ENCODE measurements around the gene FCN1. TPM values are rescaled to one million over a fixed set of nuclear protein-coding genes. Genes with fewer than 3 reads are reported as not detected.

Gene FCN1
- total and polyA plus RNA-seq, 9 of the 15 experiments (the other 6 are each of a cell fraction or from before 2014, with no cell fraction given) = not detected

DNA sequence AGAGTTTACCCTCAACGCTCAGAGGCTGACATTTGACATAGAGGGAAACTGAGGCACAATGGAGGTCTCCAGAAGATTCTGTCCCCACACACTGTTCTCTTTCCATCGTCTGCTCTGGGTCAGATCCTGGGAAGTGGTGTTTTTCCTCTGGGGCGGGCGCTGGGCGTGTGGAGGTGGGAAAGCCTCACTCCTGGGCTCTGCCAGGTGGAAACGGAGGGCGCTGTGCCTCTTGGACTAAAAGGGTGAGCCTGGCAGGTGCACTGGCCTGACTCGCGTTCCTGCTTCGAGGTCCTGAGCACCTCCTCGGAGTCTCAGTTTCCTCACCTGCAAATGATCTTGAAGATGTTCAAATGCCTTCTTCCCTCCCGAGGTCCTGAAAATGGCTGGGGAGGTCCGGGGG, 25.7 kb upstream of the FCN1 start:
- H3K9me3 ChIP-seq (replicated peaks; ENCODE audit: control insufficient read depth, insufficient read depth, low read depth, low read length) = no peaks in the 10 kb centered on the region
- in situ Hi-C loops (cut with MboI) (no loop called here), intact Hi-C loops (cut with micrococcal nuclease) (no loop called here)
- H3K9ac ChIP-seq (ENCODE audit: insufficient read depth in 1 of 2, low read depth in 2 of 2, low read length in 2 of 2) = no peak overlapping the region
- no peaks in the 10 kb centered on the region for H3K36me3 ChIP-seq (ENCODE audit: control insufficient read depth, insufficient read depth, low read length)
- H2AFZ ChIP-seq (ENCODE audit: low read depth, low read length) = no peak overlapping the region
- H3K79me2 ChIP-seq (ENCODE audit: control insufficient read depth, insufficient read depth, low read length) = no peaks in the 10 kb centered on the region
- H3K4me2 ChIP-seq (ENCODE audit: insufficient read depth, low read length) = no peak overlapping the region
- H3K4me1 ChIP-seq (replicated peaks in 1 of 2; ENCODE audit: control insufficient read depth in 2 of 2, insufficient read depth in 2 of 2, low read length in 2 of 2) = no peaks in the 10 kb centered on the region
- POLR2A ChIA-PET = no interaction called here
- BruUV-seq (replicated peaks) = no TSS peak
- no peak for DNase-seq (ENCODE audit: extremely low read depth in 1 of 4, low spot score in 3 of 4)
- 1% methylated on average over 11 of the region's 13 CpGs for WGBS (ENCODE audit: insufficient coverage, low coverage, missing lambda C conversion rate)
- TF ChIP-seq, protein P1, sequence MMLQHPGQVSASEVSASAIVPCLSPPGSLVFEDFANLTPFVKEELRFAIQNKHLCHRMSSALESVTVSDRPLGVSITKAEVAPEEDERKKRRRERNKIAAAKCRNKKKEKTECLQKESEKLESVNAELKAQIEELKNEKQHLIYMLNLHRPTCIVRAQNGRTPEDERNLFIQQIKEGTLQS (IDR thresholded peaks at IDR 0.05) = no peak
- TF ChIP-seq, protein P1 (CRISPR knock-in tag; conservative IDR thresholded peaks at IDR 0.05) = no peak
- no peak for TF ChIP-seq NR4A1 (CRISPR knock-in tag; IDR thresholded peaks at IDR 0.05)
- TF ChIP-seq NR4A1 (tag; IDR thresholded peaks at IDR 0.05) = no peak
- TF ChIP-seq BMI1 (IDR thresholded peaks at IDR 0.05; ENCODE audit: low read length) = no peak
- TF ChIP-seq POLR2H (tag; IDR thresholded peaks at IDR 0.05; ENCODE audit: low read depth) = no peak
- TF ChIP-seq, protein P2, sequence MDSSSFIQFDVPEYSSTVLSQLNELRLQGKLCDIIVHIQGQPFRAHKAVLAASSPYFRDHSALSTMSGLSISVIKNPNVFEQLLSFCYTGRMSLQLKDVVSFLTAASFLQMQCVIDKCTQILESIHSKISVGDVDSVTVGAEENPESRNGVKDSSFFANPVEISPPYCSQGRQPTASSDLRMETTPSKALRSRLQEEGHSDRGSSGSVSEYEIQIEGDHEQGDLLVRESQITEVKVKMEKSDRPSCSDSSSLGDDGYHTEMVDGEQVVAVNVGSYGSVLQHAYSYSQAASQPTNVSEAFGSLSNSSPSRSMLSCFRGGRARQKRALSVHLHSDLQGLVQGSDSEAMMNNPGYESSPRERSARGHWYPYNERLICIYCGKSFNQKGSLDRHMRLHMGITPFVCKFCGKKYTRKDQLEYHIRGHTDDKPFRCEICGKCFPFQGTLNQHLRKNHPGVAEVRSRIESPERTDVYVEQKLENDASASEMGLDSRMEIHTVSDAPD (CRISPR knock-in tag; IDR thresholded peaks at IDR 0.05) = no peak
- no peak for TF ChIP-seq XRCC4 (IDR thresholded peaks at IDR 0.05; ENCODE audit: extremely low read depth, insufficient read depth, insufficient read length)
- no peak for FAIRE-seq
- H3K9me1 ChIP-seq (ENCODE audit: control insufficient read depth, insufficient read depth, low read length) = no peaks in the 10 kb centered on the region
- H4K20me1 ChIP-seq (replicated peaks; ENCODE audit: control insufficient read depth, insufficient read depth, low read length) = peaks cover 7% of the 10 kb centered on the region; the same call in 1 of the 2 replicates
- CTCF ChIA-PET (ENCODE audit: low intra/inter-chr PET ratio) = no interaction called here
- no peak overlapping the region for H3K4me3 ChIP-seq
- peaks cover 6 to 63% of the 10 kb centered on the region in 2 experiments; a peak in 4 of 5 replicates for H3K27me3 ChIP-seq (ENCODE audit: control insufficient read depth in 2 of 2, insufficient read depth in 2 of 2, low read length in 2 of 2)
- no peak overlapping the region for H3K27ac ChIP-seq (ENCODE audit: extremely low read depth, low read depth, low read length)
- ATAC-seq = no peak
